GM21515 (cell line): ENCODE measurements around the gene PLXNA4.

Experiments used
- ATAC-seq: cut with Tn5 transposase; IDR thresholded peaks from one replicate; pipeline ENCODE4 v1.9.1; 2021; ENCODE audit not compliant: unreplicated experiment

The PLXNA4 gene

DNA sequence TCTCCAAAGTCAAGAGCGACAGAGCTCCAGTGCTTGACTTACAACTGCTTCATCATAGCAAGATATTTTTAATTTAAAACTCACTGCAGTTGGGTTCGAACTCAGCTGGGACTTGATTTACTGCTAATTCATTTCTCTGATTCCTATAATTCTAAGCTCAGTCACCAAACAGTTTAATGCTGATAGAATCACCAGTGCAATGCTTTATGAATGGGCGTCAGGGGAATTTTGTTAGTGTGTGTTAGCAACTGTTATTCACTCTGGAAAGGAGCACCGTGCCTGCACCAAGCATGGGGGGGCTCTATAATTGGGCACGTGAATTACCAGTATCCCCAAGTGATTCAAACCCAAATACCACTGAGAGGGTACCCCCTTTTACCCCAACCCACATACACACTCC, 10.4 kb downstream of the PLXNA4 start:
- ATAC-seq, result no peak

DNA sequence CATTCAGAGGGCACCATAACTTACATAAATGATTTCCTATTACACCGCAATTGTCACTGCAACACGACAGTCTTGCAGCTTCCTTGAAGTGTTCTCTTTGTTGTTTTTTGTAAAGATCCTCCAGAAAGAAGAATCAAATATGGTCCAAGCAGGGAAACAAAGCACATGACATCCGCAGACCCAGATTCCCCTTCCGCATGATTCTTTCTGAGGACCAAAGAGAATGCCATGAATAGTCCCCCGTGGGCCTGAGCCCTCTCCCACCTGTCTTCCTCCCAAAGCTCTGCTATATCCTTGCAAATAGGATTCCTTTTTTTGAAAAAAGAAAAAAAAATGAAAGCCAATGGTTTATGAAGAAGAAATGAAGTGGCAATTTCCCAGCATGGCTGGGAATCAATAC, 10.8 kb downstream of the PLXNA4 start:
- ATAC-seq, result no peak

DNA sequence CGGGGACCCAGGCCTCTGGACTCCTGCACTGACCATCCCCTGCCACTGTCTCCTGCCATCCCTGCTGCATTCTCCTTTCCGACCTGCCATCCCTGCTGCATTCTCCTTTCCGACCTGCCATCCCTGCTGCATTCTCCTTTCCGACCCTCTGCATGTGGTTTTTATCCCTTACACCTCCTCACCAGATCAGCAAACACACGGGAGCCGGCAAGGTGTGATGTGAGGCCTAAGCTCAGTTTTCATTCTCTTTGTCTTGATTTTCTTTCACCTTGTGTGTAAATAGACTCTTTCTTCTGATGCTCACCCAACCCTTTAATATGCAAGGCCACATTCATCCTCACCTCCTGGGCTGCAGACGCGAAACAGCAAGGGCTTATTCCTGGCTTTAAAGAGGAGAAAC, 11.4 kb downstream of the PLXNA4 start:
- ATAC-seq, result no peak

DNA sequence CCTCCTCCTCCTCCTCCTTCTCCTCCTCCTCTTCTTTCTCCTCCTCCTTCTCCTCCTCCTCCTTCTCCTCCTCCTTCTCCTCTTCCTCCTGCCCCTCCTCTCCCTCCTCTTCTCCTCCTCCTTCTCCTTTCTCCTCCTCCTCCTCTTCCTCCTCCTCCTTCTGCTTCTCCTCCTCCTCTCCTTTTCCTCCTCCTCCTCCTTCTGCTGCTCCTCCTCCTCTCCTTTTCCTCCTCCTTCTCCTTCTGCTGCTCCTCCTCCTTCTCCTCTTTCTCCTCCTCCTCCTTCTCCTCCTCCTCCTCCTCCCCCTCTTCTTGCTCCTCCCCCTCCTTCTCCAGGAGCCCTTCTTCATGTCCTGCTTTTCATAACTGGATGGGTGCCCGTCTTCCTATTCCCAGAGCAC, 12.2 kb downstream of the PLXNA4 start:
- no peak for ATAC-seq

DNA sequence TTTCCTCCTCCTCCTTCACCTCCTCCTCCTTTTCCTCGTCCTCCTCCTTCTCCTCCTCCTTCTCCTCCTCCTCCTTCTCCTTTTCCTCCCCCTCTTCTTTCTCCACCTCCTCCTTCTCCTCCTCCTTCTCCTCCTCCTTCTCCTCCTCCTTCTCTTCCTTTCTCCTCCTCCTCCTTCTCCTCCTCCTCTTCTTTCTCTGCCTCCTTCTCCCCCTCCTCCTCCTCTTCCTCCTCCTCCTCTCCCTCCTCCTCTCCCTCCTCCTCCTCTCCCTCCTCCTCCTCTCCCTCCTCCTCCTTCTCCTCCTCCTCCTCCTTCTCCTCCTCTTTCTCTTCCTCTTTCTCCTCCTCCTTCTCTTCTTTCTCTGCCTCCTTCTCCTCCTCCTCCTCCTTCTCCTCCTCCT, 13.6 kb downstream of the PLXNA4 start:
- ATAC-seq, result no peak

DNA sequence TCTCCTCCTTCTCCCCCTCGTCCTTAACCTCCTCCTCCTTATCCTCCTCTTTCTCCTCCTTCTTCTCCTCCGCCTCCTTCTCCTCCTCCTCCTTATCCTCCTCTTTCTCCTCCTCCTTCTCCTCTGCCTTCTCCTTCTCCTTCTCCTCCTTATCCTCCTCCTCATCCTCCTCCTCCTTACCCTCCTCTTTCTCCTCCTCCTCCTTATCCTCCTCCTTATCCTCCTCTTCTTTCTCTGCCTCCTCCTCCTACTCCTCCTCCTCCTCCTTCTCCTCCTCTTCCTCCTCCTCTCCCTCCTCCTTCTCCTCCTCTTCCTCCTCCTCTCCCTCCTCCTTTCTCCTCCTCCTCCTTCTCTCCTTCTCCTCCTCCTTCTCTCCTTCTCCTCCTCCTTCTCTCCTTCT, 14.5 kb downstream of the PLXNA4 start:
- no peak for ATAC-seq

DNA sequence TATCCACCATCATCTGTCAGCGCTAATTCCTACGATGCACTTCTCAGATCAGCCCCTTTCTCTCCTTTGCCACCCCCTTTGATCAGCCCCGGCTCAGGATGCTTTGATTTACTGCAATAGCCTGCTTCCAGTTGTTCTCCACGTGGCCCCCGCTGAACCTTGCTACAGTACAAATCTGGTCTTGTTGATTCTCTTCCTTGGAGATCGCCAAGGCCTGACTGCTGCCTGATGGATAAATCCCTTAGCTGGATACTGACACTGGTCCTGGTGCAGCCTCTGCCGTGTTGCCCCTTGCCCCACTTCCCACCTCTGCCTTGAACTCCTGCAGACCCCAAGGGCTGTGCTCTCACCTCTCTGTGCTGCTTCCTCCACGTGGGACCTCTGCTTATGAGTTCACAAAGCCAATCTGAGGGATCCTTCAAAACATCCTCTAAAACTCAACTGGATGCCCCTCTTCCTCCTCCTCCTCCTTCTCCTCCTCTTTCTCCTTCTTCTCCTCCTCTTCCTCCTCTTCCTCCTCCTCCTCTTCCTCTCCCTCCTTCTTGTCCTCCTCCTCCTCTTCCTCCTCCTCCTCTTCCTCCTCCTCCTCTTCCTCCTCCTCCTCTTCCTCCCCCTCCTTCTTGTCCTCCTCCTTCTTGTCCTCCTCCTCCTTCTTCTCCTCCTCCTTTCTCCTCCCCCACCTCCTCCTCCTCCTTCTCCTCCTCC, 15.3 kb downstream of the PLXNA4 start:
- ATAC-seq, result no peak

DNA sequence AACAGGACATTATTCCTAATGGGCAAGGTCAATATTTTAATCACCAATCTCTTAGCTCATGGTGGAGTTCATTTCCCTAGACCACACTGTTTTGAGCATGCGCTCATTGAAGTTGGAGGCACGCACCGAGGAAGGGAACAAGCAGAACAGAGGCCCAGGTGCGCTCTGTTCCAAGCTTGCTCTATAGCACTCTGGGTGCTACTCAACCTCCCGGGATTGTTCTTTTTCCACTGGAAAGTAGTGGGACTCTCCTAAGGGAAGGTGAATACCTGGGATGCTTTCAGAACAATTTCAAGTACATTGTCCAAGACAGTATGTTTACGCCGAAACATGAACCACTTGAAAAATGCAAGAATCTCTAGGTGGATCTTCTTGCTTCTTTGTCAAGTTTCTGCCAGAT, 16.2 kb downstream of the PLXNA4 start:
- ATAC-seq, result no peak

DNA sequence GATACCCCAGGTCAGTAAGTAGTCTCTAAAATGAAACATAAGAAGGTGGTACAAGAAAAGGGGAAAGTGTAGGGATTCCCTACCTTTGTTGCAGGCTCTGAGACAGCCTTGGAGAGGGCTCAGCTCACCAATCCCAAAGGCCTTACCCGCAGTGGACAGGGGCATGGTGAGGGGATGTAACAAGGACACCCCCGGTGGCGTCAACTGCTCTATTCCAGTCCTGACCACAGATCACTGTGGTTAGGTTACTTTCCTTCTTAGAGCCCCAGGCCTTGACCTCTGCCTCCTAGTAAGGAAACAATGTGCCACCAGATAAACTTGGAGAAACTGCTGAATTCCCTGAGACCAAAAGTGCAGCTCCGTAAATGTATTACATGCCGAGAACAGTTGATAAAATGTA, 17.5 kb downstream of the PLXNA4 start:
- ATAC-seq, result no peak

DNA sequence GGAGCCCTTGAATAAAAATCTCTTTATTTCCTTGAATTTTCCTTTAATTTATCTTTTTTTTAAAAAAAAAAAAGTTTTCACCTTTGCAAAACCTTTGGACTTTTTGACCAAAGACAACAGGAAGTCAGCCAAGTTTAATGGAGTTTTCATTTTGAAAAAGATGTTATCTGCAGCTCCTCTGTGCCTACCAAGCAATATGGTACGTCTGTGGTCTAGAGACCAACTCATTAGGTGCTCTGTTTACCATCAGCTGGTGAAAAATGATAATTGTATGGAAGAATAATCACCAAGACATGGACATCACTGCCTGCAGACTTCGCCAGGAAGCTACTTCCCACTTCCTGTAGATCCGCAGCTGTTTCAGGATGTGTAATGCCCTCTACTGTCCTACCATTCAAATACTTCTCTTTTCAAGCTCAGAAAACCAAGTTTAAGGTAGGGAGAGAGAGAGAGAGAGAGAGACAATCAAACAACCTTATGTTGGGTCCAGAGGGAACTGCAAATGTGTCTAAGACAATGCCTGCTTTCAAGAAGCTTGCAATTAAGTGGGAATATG, 18.7 kb downstream of the PLXNA4 start:
- ATAC-seq, result no peak

DNA sequence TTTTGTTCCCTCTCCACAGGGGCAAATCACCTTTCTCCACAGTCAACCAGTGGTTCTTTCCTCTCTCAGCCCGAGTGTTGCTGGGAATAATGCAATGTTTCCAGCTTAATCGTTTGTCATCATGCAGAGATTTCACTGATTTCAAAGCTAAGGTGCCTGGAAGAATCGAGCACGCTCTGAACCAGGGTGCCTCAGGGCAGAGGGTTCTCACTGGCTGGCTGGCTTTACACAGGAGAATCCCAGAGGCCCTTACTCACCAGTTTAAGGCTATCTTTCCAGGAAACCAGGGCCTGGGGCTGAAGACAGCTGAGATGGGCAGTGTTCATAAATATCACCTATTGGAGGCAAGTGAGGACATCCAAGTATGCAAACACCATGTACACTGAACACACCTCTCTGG, 21.8 kb downstream of the PLXNA4 start:
- ATAC-seq, result no peak

DNA sequence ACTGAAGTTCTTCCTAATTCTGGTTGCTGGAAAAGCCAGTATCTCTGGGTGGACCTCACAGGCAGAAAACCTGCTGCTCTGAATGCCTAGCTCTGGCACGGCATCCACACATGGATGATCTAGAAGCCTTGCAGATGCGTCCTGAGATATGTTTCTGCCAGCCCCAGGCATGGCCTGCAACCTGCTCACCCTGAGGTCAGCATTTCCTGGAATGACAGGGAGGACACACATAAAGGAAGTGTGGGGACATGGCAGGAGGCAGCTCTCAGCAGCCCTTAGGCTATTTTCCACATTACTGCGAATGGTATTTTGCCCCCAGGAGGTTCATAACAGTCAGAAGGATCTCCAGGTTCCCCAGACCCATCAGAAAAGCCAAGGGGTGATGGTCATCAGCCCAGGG, 23.2 kb downstream of the PLXNA4 start:
- ATAC-seq, result no peak

DNA sequence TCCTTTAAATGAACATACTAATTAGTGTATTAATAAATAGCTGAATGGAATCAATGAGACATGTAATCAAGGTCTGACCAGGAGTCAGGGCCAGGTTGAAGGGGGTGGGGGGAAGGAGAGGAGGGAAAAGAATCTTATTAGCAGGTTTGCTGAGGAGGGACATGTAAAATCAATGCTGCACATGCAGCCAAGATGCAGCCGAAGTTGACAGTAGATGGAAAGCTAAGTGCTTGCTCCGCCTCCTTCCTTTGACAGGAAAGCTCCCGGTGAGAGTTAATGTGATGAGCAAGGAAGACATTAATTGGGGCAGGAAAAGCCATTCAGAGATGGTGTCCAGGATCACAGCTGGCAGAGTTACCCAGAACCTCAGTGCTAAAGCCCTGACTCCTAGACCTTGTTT, 24.4 kb downstream of the PLXNA4 start:
- no peak for ATAC-seq

DNA sequence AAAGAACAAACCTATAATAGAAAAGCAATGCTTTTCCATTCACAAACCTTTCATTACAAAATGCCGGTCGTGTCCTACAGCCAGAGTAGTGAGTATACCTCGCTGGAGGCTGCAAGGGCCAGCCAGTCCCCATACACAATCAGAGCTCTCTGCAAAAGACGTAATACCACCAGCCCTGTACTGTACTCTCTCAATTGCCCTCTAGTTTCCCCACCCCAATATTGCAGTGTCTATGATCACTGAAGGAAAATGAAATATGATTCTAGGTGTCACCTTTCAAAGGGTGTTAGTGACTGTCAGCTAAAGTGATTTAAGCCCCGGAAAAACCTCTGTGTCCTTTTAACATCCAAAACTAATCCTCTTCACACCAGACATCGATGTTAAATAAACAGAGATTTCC, 24.8 kb downstream of the PLXNA4 start:
- no peak for ATAC-seq

DNA sequence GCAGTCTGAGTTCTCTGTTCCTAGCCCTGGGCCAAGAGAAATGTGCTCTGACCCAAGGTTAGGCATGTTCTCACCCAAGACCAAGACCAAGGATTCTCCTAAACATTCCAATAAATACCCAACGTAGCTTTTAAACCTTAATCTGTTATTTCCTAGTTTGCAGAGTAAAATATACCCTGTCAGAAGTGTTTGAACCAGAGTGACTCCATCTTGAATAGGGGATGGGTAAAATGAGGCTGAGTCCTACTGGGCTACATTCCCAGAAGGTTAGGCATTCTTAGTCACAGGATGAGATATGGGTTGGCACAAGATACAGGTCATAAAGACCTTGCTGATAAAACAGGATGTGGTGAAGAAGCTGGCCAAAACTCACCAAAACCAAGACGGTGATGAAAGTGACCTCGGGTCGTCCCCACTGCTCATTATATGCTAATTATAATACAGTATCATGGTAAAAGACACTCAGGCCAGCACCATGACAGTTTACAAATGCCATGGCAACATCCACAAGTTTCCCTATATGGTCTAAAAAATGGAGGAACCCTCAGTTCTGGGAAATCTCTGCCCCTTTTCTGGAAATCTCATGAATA, 27.7 kb downstream of the PLXNA4 start:
- no peak for ATAC-seq

DNA sequence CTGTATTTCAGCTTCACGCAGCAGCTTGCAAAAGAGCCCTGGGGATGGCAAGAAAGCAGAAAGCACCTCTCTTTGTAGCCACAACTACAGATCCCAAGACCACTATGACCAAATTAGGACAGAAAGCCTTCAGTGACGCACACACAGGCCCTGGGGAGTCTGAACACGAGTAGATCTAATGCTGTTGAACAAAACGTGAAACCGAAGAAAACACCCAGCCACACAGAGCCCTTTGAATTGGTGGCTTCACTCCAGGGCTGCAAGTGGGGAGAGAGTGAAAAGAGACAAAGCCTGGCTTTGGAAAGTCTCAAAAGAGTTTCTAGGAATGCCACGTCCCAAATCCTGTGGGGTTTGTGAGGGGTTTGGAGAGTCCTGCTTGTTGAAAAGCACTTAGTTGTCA, 28.4 kb downstream of the PLXNA4 start:
- no peak for ATAC-seq

DNA sequence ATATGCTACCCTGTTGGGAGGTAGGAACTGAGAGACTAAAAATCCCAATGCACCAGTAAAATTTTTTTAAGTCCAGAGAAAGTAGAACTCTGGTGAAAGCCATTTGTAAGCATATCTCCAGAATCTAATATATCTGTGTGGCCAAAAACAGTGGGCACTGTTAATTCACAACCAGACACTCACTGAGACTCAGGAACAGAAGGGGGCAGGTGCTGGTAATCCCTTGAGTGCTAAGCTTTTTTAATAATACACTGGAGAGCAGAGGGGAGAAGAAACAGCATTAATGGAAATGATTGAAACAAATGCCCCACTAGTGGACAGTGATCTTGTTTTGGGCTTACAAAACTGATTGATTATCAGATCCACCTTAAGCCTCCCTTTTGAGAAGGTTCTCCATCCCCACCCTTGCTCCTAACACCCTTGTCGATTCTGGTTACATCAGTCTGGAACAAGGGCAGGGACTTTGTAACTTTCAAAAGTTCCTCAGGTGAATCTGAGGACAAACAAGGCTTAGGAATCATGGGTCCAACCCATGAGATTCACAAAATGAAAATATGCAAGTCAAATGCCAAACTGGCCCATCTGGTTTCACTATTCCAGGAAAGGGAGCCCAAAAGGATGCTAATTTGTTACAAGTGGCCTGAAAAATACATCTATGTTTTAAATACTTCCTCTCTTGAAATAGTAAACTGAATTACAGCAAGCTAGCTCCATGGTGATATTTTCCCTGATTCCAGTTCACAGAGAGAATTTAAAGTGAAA, 29.7 kb downstream of the PLXNA4 start:
- ATAC-seq, result no peak

DNA sequence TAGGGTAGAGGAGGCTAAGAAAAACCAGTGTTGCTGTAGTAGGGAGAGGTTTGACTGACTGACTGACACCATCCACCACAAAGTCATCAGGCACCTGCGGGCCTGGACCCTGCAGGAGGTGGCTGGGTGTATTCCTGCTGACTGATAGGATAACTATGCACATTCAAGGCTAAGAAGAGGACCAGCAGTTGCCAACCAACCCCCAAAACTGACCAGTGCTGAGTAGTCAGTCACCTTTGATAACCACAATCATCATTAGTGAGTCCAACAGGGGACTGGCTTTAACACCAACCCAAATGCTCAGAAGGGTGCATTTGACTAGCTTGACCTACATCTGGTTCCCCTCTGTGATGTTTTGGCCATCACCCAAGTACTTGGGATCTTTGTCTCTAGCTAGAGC, 30.5 kb downstream of the PLXNA4 start:
- no peak for ATAC-seq

DNA sequence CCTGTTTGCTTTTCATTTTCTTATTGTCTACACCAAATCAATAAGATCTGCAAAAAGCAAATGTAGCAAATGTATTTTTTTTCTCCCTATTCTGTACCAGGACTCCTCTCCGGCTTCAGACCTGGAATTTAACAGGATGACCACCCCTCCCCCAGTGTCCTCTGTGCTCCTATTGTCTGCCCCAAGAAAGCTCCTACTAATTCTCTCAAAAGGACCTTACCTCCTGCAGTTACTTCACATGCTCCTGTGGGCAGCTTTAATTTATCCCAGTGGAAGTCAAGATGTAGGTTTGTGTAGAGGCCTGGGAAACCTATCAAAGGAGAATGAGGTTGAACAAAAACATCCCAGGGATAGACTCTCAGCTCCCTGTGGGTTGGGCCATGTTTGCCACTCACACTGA, 31.3 kb downstream of the PLXNA4 start:
- ATAC-seq, result no peak

DNA sequence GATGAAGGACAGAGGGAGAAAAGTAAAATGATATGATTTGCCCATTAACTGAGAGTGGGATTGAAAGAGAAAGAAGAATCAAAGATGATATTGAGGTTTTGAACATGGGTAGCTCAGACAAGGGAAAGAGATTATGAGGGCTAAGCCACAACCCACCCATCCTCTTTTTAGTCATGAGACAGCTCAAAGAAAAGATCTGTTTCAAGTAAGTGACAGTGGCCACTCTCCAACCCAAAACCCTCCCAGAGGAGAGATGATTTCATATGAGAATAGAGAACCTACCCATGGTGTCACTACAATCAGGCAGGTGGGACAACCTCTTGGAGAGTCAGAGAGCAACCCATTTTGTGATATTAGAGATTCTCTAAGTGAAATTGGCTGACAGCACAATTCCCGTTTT, 32.2 kb downstream of the PLXNA4 start:
- ATAC-seq, result no peak

DNA sequence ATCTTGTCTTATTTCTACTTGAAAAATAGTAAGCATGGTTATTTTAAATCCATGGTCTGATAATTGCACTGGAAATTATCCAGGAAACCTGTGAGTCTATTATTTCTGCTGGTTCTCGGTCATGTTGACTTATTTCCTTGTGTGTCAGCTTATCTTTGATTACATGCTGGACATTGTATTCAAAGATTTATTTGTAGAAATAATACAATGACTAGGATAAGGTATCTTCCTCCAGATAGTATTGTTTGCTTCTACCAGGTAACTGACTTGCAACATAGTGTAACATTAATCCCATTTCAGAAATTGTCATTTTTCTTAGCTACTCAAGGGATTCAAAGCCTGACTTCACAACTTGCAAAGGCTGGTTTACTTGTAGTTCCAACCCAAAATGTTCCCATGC, 33.4 kb downstream of the PLXNA4 start:
- no peak for ATAC-seq

DNA sequence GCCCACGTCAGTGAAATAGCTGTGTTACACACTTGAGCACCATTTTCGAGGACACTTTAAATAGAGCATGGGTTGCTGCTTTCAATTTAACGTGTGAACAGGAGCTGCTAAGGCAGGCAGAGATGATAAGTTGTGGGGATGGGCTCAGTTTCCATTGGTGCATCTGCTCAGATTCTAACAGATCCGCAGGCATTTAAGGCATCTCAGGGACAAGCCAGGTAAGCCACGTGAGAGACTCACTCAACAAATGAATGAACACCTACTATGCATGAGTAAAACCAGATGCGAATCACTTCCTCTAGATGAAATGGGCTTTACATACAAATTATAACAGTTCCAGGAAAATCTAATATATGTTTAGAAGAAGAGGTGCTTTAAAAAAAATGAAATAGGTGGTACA, 34.6 kb downstream of the PLXNA4 start:
- no peak for ATAC-seq
